Large intestine (tissue), 3 donors: ENCODE measurements around the gene KBTBD6. TPM values are rescaled to one million over a fixed set of nuclear protein-coding genes. Genes with fewer than 3 reads are reported as not detected.

ENCODE experiments used
- DNase-seq, 2 donors: peaks; one replicate each; pipeline versions ENCODE4 v3.0.0 to v3.0.0-alpha.2; 2013
- H3K27ac ChIP-seq: one replicate; pipeline ENCODE4 v1.5.1; 2013; ENCODE audit warnings: low read length
- H3K27me3 ChIP-seq: 2 replicates; pipeline ENCODE4 v1.6.1; 2013; ENCODE audit warnings: low read length; ENCODE audit not compliant: control insufficient read depth, insufficient read depth
- H3K36me3 ChIP-seq: 2 replicates; pipeline ENCODE4 v1.6.1; 2013; ENCODE audit warnings: low read length; ENCODE audit not compliant: control insufficient read depth, insufficient read depth
- H3K4me1 ChIP-seq: one replicate; pipeline ENCODE4 v1.6.1; 2013; ENCODE audit warnings: low read length; ENCODE audit not compliant: control insufficient read depth, insufficient read depth
- H3K4me3 ChIP-seq: one replicate; pipeline ENCODE4 v1.5.1; 2013; ENCODE audit warnings: low read length
- H3K9me3 ChIP-seq: one replicate; pipeline ENCODE4 v1.6.1; 2013; ENCODE audit warnings: mild to moderate bottlenecking, low read depth, low read length, moderate library complexity; ENCODE audit not compliant: control insufficient read depth
- WGBS: methylation state at CpG from one replicate; pipeline ENCODE4 v1.1.5; 2013; ENCODE audit warnings: low lambda C conversion rate; ENCODE audit not compliant: insufficient coverage; 5-methylcytosine and 5-hydroxymethylcytosine counted together
- polyA plus RNA-seq: library from polyadenylated mRNA; unstranded; fragments of 120-200 nt; gene quantifications from one replicate; pipeline ENCODE4 v1.2.1, GENCODE V29; 2013

The KBTBD6 gene
- polyA plus RNA-seq, 1 donor = 10.3 TPM

DNA sequence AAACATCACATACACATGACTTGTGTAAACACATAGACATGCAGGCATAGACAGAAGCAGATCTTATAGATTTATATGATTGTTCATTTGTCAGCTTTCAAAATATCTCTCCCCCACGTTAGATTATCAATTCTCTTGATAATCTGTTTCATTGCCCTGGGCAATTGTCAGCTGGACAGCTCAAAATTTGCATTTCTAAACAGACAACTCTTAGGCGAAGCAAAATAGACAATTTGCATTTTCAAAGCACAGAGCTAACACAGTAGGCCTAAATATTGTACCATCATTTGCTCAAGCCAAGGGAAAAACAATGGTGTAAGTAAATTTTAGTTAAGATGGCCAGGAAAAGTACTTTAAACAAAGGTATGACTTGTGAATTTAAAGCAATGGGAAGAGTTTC is 24.0 kb upstream of the KBTBD6 start:
- Histone ChIP-seq H3K4me3 (no peak overlapping the region), H3K9me3 (peaks cover 8% of the 10 kb centered on the region), H3K27me3 (no peaks in the 10 kb centered on the region), H3K27ac (no peak overlapping the region), H3K36me3 (no peaks in the 10 kb centered on the region), H3K4me1 (no peaks in the 10 kb centered on the region)
- DNase-seq = no peak
- WGBS = no CpG with 5 or more reads among the region's 2 CpGs

GRCh38 chr13:41154042-41154441 is 21.4 kb upstream of the KBTBD6 start:
- H3K4me3 ChIP-seq = no peak overlapping the region
- H3K9me3 ChIP-seq = peaks cover 9% of the 10 kb centered on the region
- no peaks in the 10 kb centered on the region for H3K36me3 ChIP-seq
- H3K4me1 ChIP-seq = no peaks in the 10 kb centered on the region
- DNase-seq = no peak
- H3K27ac ChIP-seq = no peak overlapping the region
- no peaks in the 10 kb centered on the region for H3K27me3 ChIP-seq

DNA sequence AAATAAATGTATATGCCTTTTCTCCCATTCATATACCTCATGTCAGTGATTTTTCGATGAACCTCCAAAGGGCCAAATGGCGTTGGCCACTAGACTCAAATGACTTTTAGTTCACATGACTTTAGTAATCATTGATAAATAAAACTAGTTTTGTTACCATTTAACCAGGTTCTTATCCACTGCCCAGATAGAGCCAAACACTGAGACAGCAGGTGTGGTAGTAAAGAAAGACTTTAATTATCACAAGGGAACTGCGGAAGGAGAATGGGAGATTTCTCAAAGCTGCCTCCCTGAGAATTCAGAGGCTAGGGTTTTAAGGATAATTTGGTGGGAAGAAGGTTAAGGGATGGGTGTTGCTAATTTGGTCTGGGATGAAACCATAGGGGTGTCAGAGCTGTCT is 19.4 kb upstream of the KBTBD6 start:
- H3K36me3 ChIP-seq = no peaks in the 10 kb centered on the region
- no peak overlapping the region for H3K27ac ChIP-seq
- no peaks in the 10 kb centered on the region for H3K4me1 ChIP-seq
- H3K9me3 ChIP-seq = peaks cover 21% of the 10 kb centered on the region
- no CpG with 5 or more reads among the region's 3 CpGs for WGBS
- no peaks in the 10 kb centered on the region for H3K27me3 ChIP-seq
- DNase-seq = no peak
- H3K4me3 ChIP-seq = no peak overlapping the region

DNA sequence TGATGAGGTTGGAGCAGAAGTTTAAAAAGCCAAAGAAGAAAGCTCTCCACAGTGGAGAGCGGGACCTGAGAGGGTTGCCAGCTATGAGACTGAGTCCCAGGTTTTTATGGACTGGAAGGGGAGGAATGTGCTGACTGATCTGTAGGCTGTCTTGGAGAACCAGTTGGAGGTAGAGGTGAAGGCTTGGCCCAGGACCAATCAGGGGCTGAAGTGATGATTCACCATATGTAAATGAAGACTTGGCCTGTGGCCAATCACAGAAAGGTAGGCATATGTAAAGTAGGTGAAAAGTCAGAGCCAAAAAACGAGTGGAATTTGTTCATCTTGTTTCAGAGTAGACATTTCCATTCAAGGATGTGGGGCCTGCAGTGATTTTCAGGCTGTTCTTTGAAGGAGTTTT is 17.5 kb upstream of the KBTBD6 start:
- Histone ChIP-seq H3K27me3 (no peaks in the 10 kb centered on the region), H3K4me1 (no peaks in the 10 kb centered on the region), H3K27ac (no peak overlapping the region), H3K4me3 (no peak overlapping the region), H3K36me3 (no peaks in the 10 kb centered on the region), H3K9me3 (peaks cover 21% of the 10 kb centered on the region)
- DNase-seq = no peak
- no CpG with 5 or more reads among the region's 2 CpGs for WGBS

GRCh38 chr13:41148419-41149283 is 16.0 kb upstream of the KBTBD6 start:
- no CpG with 5 or more reads among the region's 3 CpGs for WGBS
- DNase-seq = no peak
- Histone ChIP-seq H3K27ac (no peak overlapping the region), H3K4me1 (no peaks in the 10 kb centered on the region), H3K27me3 (no peaks in the 10 kb centered on the region), H3K4me3 (no peak overlapping the region), H3K36me3 (no peaks in the 10 kb centered on the region), H3K9me3 (peaks cover 21% of the 10 kb centered on the region)

GRCh38 chr13:41145136-41145908 is 12.7 kb upstream of the KBTBD6 start:
- Histone ChIP-seq H3K9me3 (peaks cover 13% of the 10 kb centered on the region), H3K4me1 (no peaks in the 10 kb centered on the region), H3K27me3 (no peaks in the 10 kb centered on the region), H3K27ac (no peak overlapping the region), H3K4me3 (no peak overlapping the region), H3K36me3 (no peaks in the 10 kb centered on the region)
- no peak for DNase-seq
- WGBS = no CpG with 5 or more reads among the region's 4 CpGs

- no CpG with 5 or more reads among the region's 2 CpGs for WGBS
Measured at GRCh38 chr13:41144576-41144975, 12.0 kb upstream of the KBTBD6 start.

GRCh38 chr13:41139296-41139966 is 6.8 kb upstream of the KBTBD6 start:
- Histone ChIP-seq H3K36me3 (no peaks in the 10 kb centered on the region), H3K27ac (no peak overlapping the region), H3K27me3 (no peaks in the 10 kb centered on the region), H3K9me3 (no peaks in the 10 kb centered on the region), H3K4me1 (no peaks in the 10 kb centered on the region), H3K4me3 (no peak overlapping the region)
- WGBS = 72% methylated on average over 2 of the region's 3 CpGs
- DNase-seq = no peak

More at GRCh38 chr13:41144576-41144975, 12.0 kb upstream of the KBTBD6 start:
- DNase-seq = no peak
- no peak overlapping the region for H3K4me3 ChIP-seq
- H3K36me3 ChIP-seq = no peaks in the 10 kb centered on the region
- H3K9me3 ChIP-seq = peaks cover 13% of the 10 kb centered on the region
- H3K27me3 ChIP-seq = no peaks in the 10 kb centered on the region
- H3K27ac ChIP-seq = no peak overlapping the region
- H3K4me1 ChIP-seq = no peaks in the 10 kb centered on the region

DNA sequence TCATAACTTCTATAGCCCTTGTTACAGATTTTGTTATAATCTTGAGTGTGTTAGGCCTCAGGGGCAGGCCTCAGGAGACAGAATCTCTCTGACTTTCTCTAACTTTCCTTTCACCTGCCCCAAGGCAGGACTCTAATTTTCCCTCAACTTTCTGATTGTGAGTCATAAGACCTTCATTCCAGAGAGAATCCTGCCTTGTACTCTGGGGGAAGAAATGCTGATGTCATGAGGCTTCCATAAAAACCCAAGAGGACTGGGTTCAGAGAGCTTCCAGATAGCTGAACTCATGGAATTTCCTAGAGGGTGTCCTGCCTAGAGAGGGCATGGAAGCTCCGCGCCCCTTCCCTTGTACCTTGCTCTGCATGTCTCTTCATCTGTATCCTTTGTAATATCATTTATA is 5.3 kb upstream of the KBTBD6 start:
- no CpG with 5 or more reads among the region's 2 CpGs for WGBS
- Histone ChIP-seq H3K4me1 (no peaks in the 10 kb centered on the region), H3K36me3 (no peaks in the 10 kb centered on the region), H3K27me3 (no peaks in the 10 kb centered on the region), H3K4me3 (no peak overlapping the region), H3K27ac (no peak overlapping the region), H3K9me3 (no peaks in the 10 kb centered on the region)
- peak in 1 of 2 donors; percentile 13 for DNase-seq

GRCh38 chr13:41137241-41137640 is 4.6 kb upstream of the KBTBD6 start:
- Histone ChIP-seq H3K27ac (no peak overlapping the region), H3K4me1 (no peaks in the 10 kb centered on the region), H3K4me3 (no peak overlapping the region), H3K9me3 (no peaks in the 10 kb centered on the region), H3K36me3 (no peaks in the 10 kb centered on the region), H3K27me3 (no peaks in the 10 kb centered on the region)
- WGBS = no CpG with 5 or more reads among the region's 3 CpGs
- no peak for DNase-seq
